NCI-H345 treated with DMSO at 0.1 percent for 48 hours (cell line): ENCODE measurements around the gene LHCGR.

Experiments used
- DNase-seq: peaks from one replicate; lab custom pipeline; 2025; ENCODE audit not compliant: unreplicated experiment; lab: John Stamatoyannopoulos, UW

Gene LHCGR

GRCh38 chr2:48755473-48755872 lies at the start of gene LHCGR:
Gene LHCGR, minus strand, starts transcription at chr2:48755724. Its CDS starts 53 bp downstream, at chr2:48755671.
- DNase-seq = no peak

GRCh38 chr2:48799601-48800000 lies 44.1 kb upstream of the LHCGR start:
- DNase-seq = no peak

GRCh38 chr2:48795065-48795464 lies 39.5 kb upstream of the LHCGR start:
- no peak for DNase-seq

GRCh38 chr2:48793671-48794070 lies 38.1 kb upstream of the LHCGR start:
- no peak for DNase-seq

GRCh38 chr2:48792030-48792429 lies 36.5 kb upstream of the LHCGR start:
- no peak for DNase-seq

- DNase-seq = no peak
Observed at GRCh38 chr2:48790407-48791170, 35.1 kb upstream of the LHCGR start.

GRCh38 chr2:48787580-48787979 lies 32.1 kb upstream of the LHCGR start:
- no peak for DNase-seq

- DNase-seq = no peak
Observed at GRCh38 chr2:48781366-48781765, 25.8 kb upstream of the LHCGR start.

- no peak for DNase-seq
Observed at GRCh38 chr2:48779019-48779716, 23.6 kb upstream of the LHCGR start.

- DNase-seq = no peak
Observed at GRCh38 chr2:48774251-48774650, 18.7 kb upstream of the LHCGR start.

GRCh38 chr2:48771241-48772014 lies 15.9 kb upstream of the LHCGR start:
- no peak for DNase-seq

GRCh38 chr2:48770181-48770580 lies 14.7 kb upstream of the LHCGR start:
- DNase-seq = no peak

- DNase-seq = no peak
Observed at GRCh38 chr2:48768669-48769068, 13.1 kb upstream of the LHCGR start.

- no peak for DNase-seq
Observed at GRCh38 chr2:48767330-48767729, 11.8 kb upstream of the LHCGR start.

GRCh38 chr2:48760826-48761225 lies 5.3 kb upstream of the LHCGR start:
- no peak for DNase-seq

GRCh38 chr2:48759682-48760081 lies 4.2 kb upstream of the LHCGR start:
- no peak for DNase-seq

GRCh38 chr2:48756289-48756688 lies 765 bp upstream of the LHCGR start:
- DNase-seq = no peak

- no peak for DNase-seq
Observed at GRCh38 chr2:48754874-48755273, 650 bp downstream of the LHCGR start.

- DNase-seq = no peak
Observed at GRCh38 chr2:48753228-48753627, 2.3 kb downstream of the LHCGR start.

- no peak for DNase-seq
Observed at GRCh38 chr2:48750128-48750739, 5.3 kb downstream of the LHCGR start.
